Caco-2 (cell line): ENCODE measurements around the gene E2F7. TPM values are rescaled to one million over a fixed set of nuclear protein-coding genes. Genes with fewer than 3 reads are reported as not detected.

Source experiments
- BruUV-seq: library from RNA; stranded (reverse); fragments of 400-500 nt; replicated peaks from 2 replicates; lab custom pipeline; 2021; lab: Mats Ljungman, UMichigan
- CTCF ChIA-PET: fragments of 300-600 bp; sonication (Branson Sonifier 250); formaldehyde crosslinking; loops from one replicate; lab custom pipeline; 2022; ENCODE audit warnings: antibody characterized with exemption; lab: Charles Lee
- POLR2A ChIA-PET: fragments of 300-600 bp; sonication (Branson Sonifier 250); formaldehyde crosslinking; loops from one replicate; lab custom pipeline; 2022; ENCODE audit warnings: antibody characterized with exemption; lab: Charles Lee
- DNase-seq, 2 experiments: peaks; one replicate each; pipeline versions ENCODE4 v3.0.0 to v3.0.0-alpha.2; 2020 to 2022
- H3K27me3 ChIP-seq: replicated peaks from 2 replicates; pipeline ENCODE4 v1.6.0; 2011; ENCODE audit warnings: low read length; ENCODE audit not compliant: control insufficient read depth, insufficient read depth
- H3K36me3 ChIP-seq: 2 replicates; pipeline ENCODE4 v1.5.1; 2011; ENCODE audit warnings: low read length; ENCODE audit not compliant: control insufficient read depth, insufficient read depth
- H3K4me1 ChIP-seq: fragments of 250-450 bp; sonication (Bioruptor Pico); 2 replicates; pipeline ENCODE4 v1.5.1; 2020; ENCODE audit warnings: mild to moderate bottlenecking
- H3K4me3 ChIP-seq: 2 replicates; pipeline ENCODE4 v1.5.1; 2011; ENCODE audit warnings: low read depth, mild to moderate bottlenecking, control low read depth, low read length
- H3K9me3 ChIP-seq: fragments of 250-450 bp; sonication (Bioruptor Pico); 2 replicates; pipeline ENCODE4 v1.5.1; 2020; ENCODE audit warnings: mild to moderate bottlenecking, moderate library complexity
- H3K27ac Mint-ChIP-seq: one replicate; pipeline ENCODE4 v1.8.0; 2022; ENCODE audit warnings: mixed read lengths; ENCODE audit not compliant: unreplicated experiment
- H3K27me3 Mint-ChIP-seq: one replicate; pipeline ENCODE4 v1.8.0; 2022; ENCODE audit warnings: mixed read lengths; ENCODE audit not compliant: insufficient read depth, unreplicated experiment
- H3K36me3 Mint-ChIP-seq: one replicate; pipeline ENCODE4 v1.8.0; 2022; ENCODE audit warnings: mild to moderate bottlenecking, mixed read lengths; ENCODE audit not compliant: insufficient read depth, unreplicated experiment
- H3K4me1 Mint-ChIP-seq: one replicate; pipeline ENCODE4 v1.8.0; 2022; ENCODE audit warnings: low read depth, mixed read lengths; ENCODE audit not compliant: unreplicated experiment
- H3K4me3 Mint-ChIP-seq: one replicate; pipeline ENCODE4 v1.8.0; 2022; ENCODE audit warnings: mild to moderate bottlenecking, moderate library complexity, mixed read lengths; ENCODE audit not compliant: unreplicated experiment
- H3K9me3 Mint-ChIP-seq: one replicate; pipeline ENCODE4 v1.8.0; 2022; ENCODE audit warnings: mixed read lengths; ENCODE audit not compliant: unreplicated experiment
- intact Hi-C: fragments of 100-400 bp; cut with micrococcal nuclease; formaldehyde crosslinking; loops from one replicate; pipeline ENCODE4 v1.10.0; 2022; ENCODE audit not compliant: unreplicated experiment
- total RNA-seq: library from RNA; stranded (reverse); gene quantifications from 2 replicates; pipeline ENCODE4 v1.2.3, GENCODE V29; 2022
- TF ChIP-seq, protein P1 (sequence below), 2 experiments: fragments of 200-600 bp in 1 of 2; IDR thresholded peaks; 1 replicate in 1 of 2; 2 replicates in 1 of 2; pipeline versions ENCODE4 v1.5.1 to v1.8.0; 2011 to 2022; ENCODE audit warnings: antibody characterized with exemption in 1 of 2, control low read depth in 1 of 2, inconsistent platforms in 1 of 2, low read depth in 1 of 2, low read length in 1 of 2, mild to moderate bottlenecking in 1 of 2, moderate library complexity in 1 of 2; ENCODE audit not compliant: insufficient read depth in 1 of 2, severe bottlenecking in 1 of 2, unreplicated experiment in 1 of 2

The E2F7 gene
- total RNA-seq, 1 experiment from 2014 or later, result 11.6 TPM

DNA sequence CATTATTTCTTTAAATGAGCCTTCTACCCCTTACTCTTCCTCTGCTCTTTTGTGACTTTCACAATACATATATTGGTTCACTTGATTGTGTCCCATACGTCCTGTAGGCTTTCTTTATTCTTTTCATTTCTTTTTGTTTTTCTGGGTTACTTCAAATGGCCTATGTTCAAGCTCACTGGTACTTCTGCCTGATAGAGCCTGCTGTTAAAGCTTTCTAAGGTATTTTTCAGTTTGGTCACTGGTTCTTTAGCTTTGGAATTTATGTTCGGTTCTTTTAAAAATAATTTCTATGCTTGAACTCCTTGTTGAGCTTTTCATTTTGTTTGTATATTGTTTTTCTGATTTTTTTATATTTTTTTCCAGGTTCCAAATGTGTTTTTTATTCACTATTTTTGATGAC lies 81.9 kb downstream of the E2F7 start:
- TF ChIP-seq, protein P1, sequence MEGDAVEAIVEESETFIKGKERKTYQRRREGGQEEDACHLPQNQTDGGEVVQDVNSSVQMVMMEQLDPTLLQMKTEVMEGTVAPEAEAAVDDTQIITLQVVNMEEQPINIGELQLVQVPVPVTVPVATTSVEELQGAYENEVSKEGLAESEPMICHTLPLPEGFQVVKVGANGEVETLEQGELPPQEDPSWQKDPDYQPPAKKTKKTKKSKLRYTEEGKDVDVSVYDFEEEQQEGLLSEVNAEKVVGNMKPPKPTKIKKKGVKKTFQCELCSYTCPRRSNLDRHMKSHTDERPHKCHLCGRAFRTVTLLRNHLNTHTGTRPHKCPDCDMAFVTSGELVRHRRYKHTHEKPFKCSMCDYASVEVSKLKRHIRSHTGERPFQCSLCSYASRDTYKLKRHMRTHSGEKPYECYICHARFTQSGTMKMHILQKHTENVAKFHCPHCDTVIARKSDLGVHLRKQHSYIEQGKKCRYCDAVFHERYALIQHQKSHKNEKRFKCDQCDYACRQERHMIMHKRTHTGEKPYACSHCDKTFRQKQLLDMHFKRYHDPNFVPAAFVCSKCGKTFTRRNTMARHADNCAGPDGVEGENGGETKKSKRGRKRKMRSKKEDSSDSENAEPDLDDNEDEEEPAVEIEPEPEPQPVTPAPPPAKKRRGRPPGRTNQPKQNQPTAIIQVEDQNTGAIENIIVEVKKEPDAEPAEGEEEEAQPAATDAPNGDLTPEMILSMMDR (IDR thresholded peaks at IDR 0.05; ENCODE audit: insufficient read depth in 1 of 2, low read depth in 1 of 2, low read length in 1 of 2, severe bottlenecking in 1 of 2, unreplicated experiment in 1 of 2), result no peak
- Histone ChIP-seq H3K36me3 (no peaks in the 10 kb centered on the region), H3K4me3 (no peak overlapping the region), H3K27me3 (no peaks in the 10 kb centered on the region), H3K9me3 (peaks cover 6% of the 10 kb centered on the region), H3K4me1 (no peaks in the 10 kb centered on the region)
- intact Hi-C loops, result no loop called here
- no peak overlapping the region for H3K4me3 Mint-ChIP-seq
- BruUV-seq, result no TSS peak
- POLR2A ChIA-PET, result no interaction called here
- CTCF ChIA-PET, result no interaction called here
- H3K4me1 Mint-ChIP-seq, result no peaks in the 10 kb centered on the region
- no peak for DNase-seq
- H3K9me3 Mint-ChIP-seq, result peaks cover 35% of the 10 kb centered on the region
- no peaks in the 10 kb centered on the region for H3K36me3 Mint-ChIP-seq
- peaks cover 2% of the 10 kb centered on the region for H3K27me3 Mint-ChIP-seq
- no peak overlapping the region for H3K27ac Mint-ChIP-seq

DNA sequence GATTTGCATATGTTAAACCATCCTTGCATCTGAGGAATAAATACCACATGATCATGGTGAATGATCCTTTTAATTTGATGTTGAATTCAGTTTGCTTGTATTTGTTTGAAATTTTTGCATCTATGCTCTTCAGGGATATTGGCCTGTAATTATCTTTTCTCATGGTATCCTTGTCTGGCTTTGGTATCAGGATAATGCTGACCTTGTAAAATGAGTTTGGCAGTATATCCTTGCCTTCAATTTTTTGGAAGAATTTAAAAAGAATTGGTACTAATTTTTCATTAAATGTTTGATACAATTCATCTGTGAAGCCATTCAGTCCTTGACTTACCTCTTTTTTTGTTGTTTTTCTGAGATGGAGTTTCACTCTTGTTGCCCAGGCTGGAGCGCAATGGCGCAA lies 85.2 kb downstream of the E2F7 start:
- Mint-ChIP-seq H3K36me3 (no peaks in the 10 kb centered on the region), H3K4me3 (no peak overlapping the region), H3K27me3 (peaks cover 4% of the 10 kb centered on the region), H3K27ac (no peak overlapping the region), H3K9me3 (peaks cover 35% of the 10 kb centered on the region), H3K4me1 (no peaks in the 10 kb centered on the region)
- CTCF ChIA-PET, result no interaction called here
- H3K36me3 ChIP-seq, result no peaks in the 10 kb centered on the region
- BruUV-seq, result no TSS peak
- no peaks in the 10 kb centered on the region for H3K4me1 ChIP-seq
- H3K4me3 ChIP-seq, result no peak overlapping the region
- POLR2A ChIA-PET, result no interaction called here
- DNase-seq, result no peak
- TF ChIP-seq, protein P1 (IDR thresholded peaks at IDR 0.05; ENCODE audit: insufficient read depth in 1 of 2, low read depth in 1 of 2, low read length in 1 of 2, severe bottlenecking in 1 of 2, unreplicated experiment in 1 of 2), result no peak
- intact Hi-C loops, result no loop called here
- no peaks in the 10 kb centered on the region for H3K27me3 ChIP-seq
- H3K9me3 ChIP-seq, result peaks cover 6% of the 10 kb centered on the region

DNA sequence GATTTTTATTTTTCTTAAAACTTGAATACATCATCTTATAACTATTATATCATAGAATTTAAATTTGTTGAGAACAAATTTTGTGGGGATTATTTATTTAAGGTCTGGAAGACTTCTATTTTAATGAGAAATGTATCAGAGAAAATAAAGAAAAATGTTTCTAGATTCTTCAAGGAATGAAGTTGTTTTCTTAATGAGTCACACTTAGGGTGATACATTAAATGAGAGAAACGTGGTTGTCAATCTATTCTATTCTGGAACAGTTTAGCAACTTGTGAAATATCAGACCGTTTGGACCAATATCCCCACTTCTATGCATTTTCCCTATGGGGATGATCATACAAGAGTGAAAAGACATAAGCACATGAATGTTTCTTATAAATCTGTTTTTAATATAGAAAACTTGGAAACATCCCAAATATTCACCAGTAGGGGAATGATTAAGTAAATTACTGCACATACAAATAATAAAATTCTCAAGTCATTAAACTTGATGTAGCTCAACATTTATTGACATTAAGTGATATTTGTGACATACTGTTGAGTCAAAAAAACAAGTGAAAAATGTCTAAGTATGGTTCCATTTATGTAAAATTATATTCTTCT lies 88.5 kb downstream of the E2F7 start:
- TF ChIP-seq, protein P1 (IDR thresholded peaks at IDR 0.05; ENCODE audit: insufficient read depth in 1 of 2, low read depth in 1 of 2, low read length in 1 of 2, severe bottlenecking in 1 of 2, unreplicated experiment in 1 of 2), result no peak
- peaks cover 9% of the 10 kb centered on the region for H3K9me3 Mint-ChIP-seq
- H3K27me3 Mint-ChIP-seq, result peaks cover 20% of the 10 kb centered on the region
- H3K36me3 ChIP-seq, result no peaks in the 10 kb centered on the region
- POLR2A ChIA-PET, result no interaction called here
- H3K9me3 ChIP-seq, result no peaks in the 10 kb centered on the region; the same call in 1 of the 2 replicates
- H3K27me3 ChIP-seq, result no peaks in the 10 kb centered on the region
- no peaks in the 10 kb centered on the region for H3K36me3 Mint-ChIP-seq
- no peak overlapping the region for H3K27ac Mint-ChIP-seq
- H3K4me1 Mint-ChIP-seq, result no peaks in the 10 kb centered on the region
- no peak overlapping the region for H3K4me3 Mint-ChIP-seq
- H3K4me1 ChIP-seq, result no peaks in the 10 kb centered on the region
- BruUV-seq, result no TSS peak
- DNase-seq, result no peak
- H3K4me3 ChIP-seq, result no peak overlapping the region
- intact Hi-C loops, result no loop called here
- CTCF ChIA-PET, result no interaction called here

Other genes with a start within 250 kb of the E2F7 start
- 22.2 and 27.9 TPM in 2 replicates for gene CSRP2, start 186.6 kb downstream of the E2F7 start, total RNA-seq